Lung (tissue), 12 donors: Measurements from ENCODE around the gene CD4. TPM values are rescaled to one million over a fixed set of nuclear protein-coding genes. Genes with fewer than 3 reads are reported as not detected.

Source experiments
- ATAC-seq: fragments of 200-7000 bp; cut with Tn5 transposase; one replicate; pipeline ENCODE4 v1.9.1; 2020; ENCODE audit warnings: moderate number of reproducible peaks; ENCODE audit not compliant: insufficient read depth, low FRiP score
- DNase-seq, 3 donors: peaks; one replicate each; pipeline ENCODE4 v3.0.0-alpha.2; 2013 to 2017
- H3K27ac ChIP-seq, 2 donors: one replicate each; pipeline ENCODE4 v1.5.1; 2013; ENCODE audit warnings: mild to moderate bottlenecking in 2 of 2, moderate library complexity in 2 of 2, control low read depth in 1 of 2, inconsistent platforms in 1 of 2, low read depth in 1 of 2, low read length in 1 of 2
- H3K27me3 ChIP-seq, 3 donors: one replicate each; pipeline ENCODE4 v1.5.1; 2013; ENCODE audit warnings: low read length in 2 of 3; ENCODE audit not compliant: control insufficient read depth in 3 of 3, insufficient read depth in 3 of 3
- H3K36me3 ChIP-seq, 4 donors: one replicate each; pipeline ENCODE4 v1.5.1; 2013; ENCODE audit warnings: low read length in 4 of 4, mild to moderate bottlenecking in 1 of 4, moderate library complexity in 1 of 4; ENCODE audit not compliant: control insufficient read depth in 4 of 4, insufficient read depth in 4 of 4
- H3K4me1 ChIP-seq, 5 donors: one replicate each; pipeline ENCODE4 v1.5.1; 2013; ENCODE audit warnings: low read length in 5 of 5, mild to moderate bottlenecking in 2 of 5, moderate library complexity in 1 of 5; ENCODE audit not compliant: control insufficient read depth in 5 of 5, insufficient read depth in 5 of 5
- H3K4me3 ChIP-seq: one replicate; pipeline ENCODE4 v1.5.1; 2013; ENCODE audit warnings: mild to moderate bottlenecking, control low read depth, moderate library complexity
- H3K9ac ChIP-seq, 2 donors: one replicate each; pipeline ENCODE4 v1.5.1; 2013; ENCODE audit warnings: low read length in 2 of 2, control low read depth in 1 of 2; ENCODE audit not compliant: insufficient read depth in 1 of 2
- H3K9me3 ChIP-seq, 4 donors: one replicate each; pipeline ENCODE4 v1.5.1; 2013; ENCODE audit warnings: low read length in 3 of 4, mild to moderate bottlenecking in 1 of 4, moderate library complexity in 1 of 4; ENCODE audit not compliant: control insufficient read depth in 4 of 4, insufficient read depth in 3 of 4
- WGBS, 2 donors: extraction: QIAGEN DNeasy Blood & Tissue Kit; methylation state at CpG; one replicate each; pipeline ENCODE4 v1.1.7; 2013; 5-methylcytosine and 5-hydroxymethylcytosine counted together
- polyA plus RNA-seq, 2 donors: library from polyadenylated mRNA; stranded (reverse); fragments of 200-250 nt; gene quantifications; one replicate each; pipeline ENCODE4 v1.2.1, GENCODE V29; 2013
- total RNA-seq, 2 donors: library from RNA; depleted of rRNA in 1 of 2; stranded (reverse); fragments of >200 nt in 1 of 2; gene quantifications; one replicate each; pipeline ENCODE4 v1.2.1, GENCODE V29; 2014 to 2021
- TF ChIP-seq, protein P1 (sequence below): IDR thresholded peaks from 2 replicates; pipeline ENCODE4 v1.5.1; 2012; ENCODE audit warnings: mild to moderate bottlenecking; ENCODE audit errors: control extremely low read depth, extremely low read depth
- donor health status: control.
- donor health status: control.
- donor health status: Bipolar disorder and iron deficiency.
- donor health status: healthy.
- donor health status: DM: yes; HTN: yes; CAD: no.

Gene CD4
- total and polyA plus RNA-seq, 4 donors: 20.6 to 83.7 (median 53.0) TPM

DNA sequence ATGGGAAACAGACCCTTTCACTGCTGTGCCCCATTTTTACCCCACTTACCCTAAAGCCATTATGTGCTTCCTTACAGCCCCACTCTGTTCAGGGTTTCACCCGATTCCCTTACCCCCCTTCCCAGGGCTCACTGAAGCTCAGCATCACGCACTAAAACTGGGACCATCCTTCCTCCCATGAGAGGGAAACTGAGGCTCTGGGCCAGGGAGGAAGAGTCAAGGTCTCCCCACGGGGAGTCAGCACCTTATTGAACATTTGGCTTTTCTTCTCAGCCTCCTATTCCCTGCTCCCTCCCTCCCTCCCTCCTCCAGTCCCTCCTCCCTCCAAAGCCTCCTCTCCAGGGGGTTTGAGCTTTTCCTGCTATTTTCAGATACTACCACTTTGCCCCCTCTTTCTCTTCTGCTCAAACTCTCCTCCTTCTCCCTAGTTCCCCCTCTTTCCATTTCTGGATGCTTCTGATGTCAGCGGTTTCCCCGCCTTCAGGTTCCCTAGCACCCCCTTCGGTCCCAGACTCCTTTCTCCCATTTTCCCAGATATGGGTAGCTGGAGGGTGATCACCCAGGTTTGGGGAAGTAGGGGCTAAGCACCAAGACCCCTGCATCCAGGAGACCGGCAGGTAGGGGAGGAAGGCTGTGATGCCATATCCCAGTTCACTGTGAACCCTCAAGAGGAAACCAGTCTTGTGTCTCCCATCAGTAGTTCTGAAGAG, 33.3 kb downstream of the CD4 start:
- Histone ChIP-seq H3K4me1 (peaks cover 0 to 30% (median 9%) of the 10 kb centered on the region in 5 donors), H3K4me3 (no peak overlapping the region), H3K36me3 (peaks cover 0 to 15% (median 3%) of the 10 kb centered on the region in 4 donors), H3K9me3 (peaks cover 0 to 3% (median 0%) of the 10 kb centered on the region in 4 donors), H3K9ac (no peak overlapping the region), H3K27me3 (peaks cover 0 to 12% (median 3%) of the 10 kb centered on the region in 3 donors), H3K27ac (no peak overlapping the region)
- DNase-seq (no peak), ATAC-seq (no peak)
- WGBS, 2 donors: 69 to 91% methylated on average over 7 of the region's 7 CpGs
- TF ChIP-seq, protein P1, sequence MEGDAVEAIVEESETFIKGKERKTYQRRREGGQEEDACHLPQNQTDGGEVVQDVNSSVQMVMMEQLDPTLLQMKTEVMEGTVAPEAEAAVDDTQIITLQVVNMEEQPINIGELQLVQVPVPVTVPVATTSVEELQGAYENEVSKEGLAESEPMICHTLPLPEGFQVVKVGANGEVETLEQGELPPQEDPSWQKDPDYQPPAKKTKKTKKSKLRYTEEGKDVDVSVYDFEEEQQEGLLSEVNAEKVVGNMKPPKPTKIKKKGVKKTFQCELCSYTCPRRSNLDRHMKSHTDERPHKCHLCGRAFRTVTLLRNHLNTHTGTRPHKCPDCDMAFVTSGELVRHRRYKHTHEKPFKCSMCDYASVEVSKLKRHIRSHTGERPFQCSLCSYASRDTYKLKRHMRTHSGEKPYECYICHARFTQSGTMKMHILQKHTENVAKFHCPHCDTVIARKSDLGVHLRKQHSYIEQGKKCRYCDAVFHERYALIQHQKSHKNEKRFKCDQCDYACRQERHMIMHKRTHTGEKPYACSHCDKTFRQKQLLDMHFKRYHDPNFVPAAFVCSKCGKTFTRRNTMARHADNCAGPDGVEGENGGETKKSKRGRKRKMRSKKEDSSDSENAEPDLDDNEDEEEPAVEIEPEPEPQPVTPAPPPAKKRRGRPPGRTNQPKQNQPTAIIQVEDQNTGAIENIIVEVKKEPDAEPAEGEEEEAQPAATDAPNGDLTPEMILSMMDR: no peak

DNA sequence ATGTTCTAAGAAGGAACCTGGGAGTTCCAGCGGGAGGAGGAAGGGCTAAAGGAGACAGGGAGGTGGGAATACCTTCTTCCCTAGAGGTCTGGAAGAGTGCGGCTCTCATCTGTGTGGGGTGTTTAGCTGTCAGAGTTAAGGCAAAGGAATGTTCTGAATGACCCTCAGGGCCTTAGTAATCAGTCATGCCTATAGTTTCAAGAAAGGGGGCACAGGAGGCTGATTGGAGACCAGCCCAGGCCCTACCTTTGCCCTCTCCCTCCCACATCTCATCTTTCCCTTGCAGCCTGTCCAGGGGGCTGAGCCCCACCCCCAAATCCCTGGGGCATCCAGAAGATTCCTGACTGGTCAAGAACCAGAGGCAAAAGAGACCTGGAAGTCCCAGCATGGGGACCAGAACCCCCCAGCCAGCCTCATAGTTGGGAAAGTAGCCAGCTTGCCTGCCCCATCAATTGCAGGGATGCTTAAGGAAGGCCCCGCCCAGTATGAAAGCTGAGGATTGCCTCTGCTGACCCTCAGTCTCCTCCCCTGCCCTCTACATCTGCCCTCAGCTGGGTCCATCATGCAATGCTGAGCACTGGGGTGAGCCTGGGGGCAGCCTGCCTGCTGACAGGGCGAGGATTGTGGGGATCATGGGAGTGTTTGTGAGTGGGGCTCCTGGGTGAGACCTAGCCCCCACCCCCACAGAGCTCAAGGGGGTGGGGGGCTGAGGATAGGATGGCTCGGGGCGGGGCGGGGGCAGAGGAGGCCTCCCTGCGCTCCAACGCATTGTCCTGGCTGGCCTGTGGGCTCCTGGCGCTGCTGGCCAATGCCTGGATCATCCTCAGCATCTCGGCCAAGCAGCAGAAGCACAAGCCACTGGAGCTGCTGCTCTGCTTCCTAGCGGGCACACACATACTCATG, 34.1 kb downstream of the CD4 start:
- H3K36me3 ChIP-seq: peaks cover 0 to 10% (median 0%) of the 10 kb centered on the region in 4 donors
- 80 to 83% methylated on average over 10 to 12 of the region's 12 CpGs for WGBS, 2 donors
- DNase-seq (no peak), ATAC-seq (no peak)
- TF ChIP-seq, protein P1: no peak
- H3K4me1 ChIP-seq: peaks cover 0 to 31% (median 8%) of the 10 kb centered on the region in 5 donors
- H3K9ac ChIP-seq: no peak overlapping the region
- H3K9me3 ChIP-seq: no peaks in the 10 kb centered on the region
- peaks cover 0 to 12% (median 3%) of the 10 kb centered on the region in 3 donors for H3K27me3 ChIP-seq
- no peak overlapping the region for H3K4me3 ChIP-seq
- no peak overlapping the region for H3K27ac ChIP-seq

DNA sequence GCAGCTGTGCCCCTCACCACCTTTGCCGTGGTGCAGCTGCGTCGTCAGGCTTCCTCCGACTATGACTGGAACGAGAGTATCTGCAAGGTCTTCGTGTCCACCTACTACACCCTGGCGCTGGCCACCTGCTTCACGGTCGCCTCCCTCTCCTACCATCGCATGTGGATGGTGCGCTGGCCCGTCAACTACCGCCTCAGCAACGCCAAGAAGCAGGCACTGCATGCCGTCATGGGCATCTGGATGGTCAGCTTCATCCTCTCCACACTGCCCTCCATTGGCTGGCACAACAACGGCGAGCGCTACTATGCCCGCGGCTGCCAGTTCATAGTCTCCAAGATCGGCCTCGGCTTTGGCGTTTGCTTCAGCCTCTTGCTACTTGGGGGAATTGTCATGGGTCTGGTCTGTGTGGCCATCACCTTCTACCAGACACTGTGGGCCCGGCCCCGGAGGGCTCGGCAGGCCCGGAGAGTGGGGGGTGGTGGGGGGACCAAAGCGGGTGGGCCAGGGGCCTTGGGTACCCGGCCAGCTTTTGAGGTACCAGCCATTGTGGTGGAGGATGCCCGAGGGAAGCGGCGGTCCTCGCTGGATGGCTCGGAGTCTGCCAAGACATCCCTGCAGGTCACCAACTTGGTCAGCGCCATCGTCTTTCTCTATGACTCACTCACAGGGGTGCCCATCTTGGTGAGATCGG, 34.9 kb downstream of the CD4 start:
- DNase-seq (no peak), ATAC-seq (no peak)
- Histone ChIP-seq H3K4me3 (no peak overlapping the region), H3K9ac (no peak overlapping the region), H3K4me1 (peaks cover 0 to 35% (median 9%) of the 10 kb centered on the region in 5 donors), H3K9me3 (no peaks in the 10 kb centered on the region), H3K27ac (no peak overlapping the region), H3K27me3 (peaks cover 0 to 12% (median 3%) of the 10 kb centered on the region in 3 donors), H3K36me3 (peaks cover 0 to 9% (median 0%) of the 10 kb centered on the region in 4 donors)
- TF ChIP-seq, protein P1: no peak
- 90 to 92% methylated on average over 36 to 37 of the region's 37 CpGs for WGBS, 2 donors
